ENCODE data around the gene CAPN12. TPM values are rescaled to one million over a fixed set of nuclear protein-coding genes. Genes with fewer than 3 reads are reported as not detected.

Gene CAPN12
- total and polyA plus RNA-seq, 10 donors = 9.0 to 33.3 (median 16.0) TPM

GRCh38 chr19:38684862-38685665, 59.2 kb downstream of the CAPN12 start:
- 80 to 95% (median 84%) methylated on average over 11 to 15 of the region's 15 CpGs for WGBS, 5 donors
- TF ChIP-seq POLR2AphosphoS5 (IDR thresholded peaks at IDR 0.05) (peak in 1 of 3 donors; percentile 17), POLR2A (IDR thresholded peaks at IDR 0.05) (no peak), CTCF (IDR thresholded peaks at IDR 0.05 in 8 of 11, conservative IDR thresholded peaks at IDR 0.05 in 3 of 11) (no peak)
- Histone ChIP-seq H3K27me3 (replicated peaks in 1 of 7) (no peaks in the 10 kb centered on the region), H3K4me3 (no peak overlapping the region), H3K27ac (peak overlapping the region; percentile 51 to 91 (median 82)), H3K9me3 (no peaks in the 10 kb centered on the region), H3K4me1 (peaks cover 63 to 100% (median 94%) of the 10 kb centered on the region in 6 donors), H3K36me3 (peaks cover 0 to 19% (median 0%) of the 10 kb centered on the region in 6 donors)
- intact Hi-C loops (cut with DNase I; ENCODE audit: low total_unique reads) = no loop called here
- DNase-seq = no peak

DNA sequence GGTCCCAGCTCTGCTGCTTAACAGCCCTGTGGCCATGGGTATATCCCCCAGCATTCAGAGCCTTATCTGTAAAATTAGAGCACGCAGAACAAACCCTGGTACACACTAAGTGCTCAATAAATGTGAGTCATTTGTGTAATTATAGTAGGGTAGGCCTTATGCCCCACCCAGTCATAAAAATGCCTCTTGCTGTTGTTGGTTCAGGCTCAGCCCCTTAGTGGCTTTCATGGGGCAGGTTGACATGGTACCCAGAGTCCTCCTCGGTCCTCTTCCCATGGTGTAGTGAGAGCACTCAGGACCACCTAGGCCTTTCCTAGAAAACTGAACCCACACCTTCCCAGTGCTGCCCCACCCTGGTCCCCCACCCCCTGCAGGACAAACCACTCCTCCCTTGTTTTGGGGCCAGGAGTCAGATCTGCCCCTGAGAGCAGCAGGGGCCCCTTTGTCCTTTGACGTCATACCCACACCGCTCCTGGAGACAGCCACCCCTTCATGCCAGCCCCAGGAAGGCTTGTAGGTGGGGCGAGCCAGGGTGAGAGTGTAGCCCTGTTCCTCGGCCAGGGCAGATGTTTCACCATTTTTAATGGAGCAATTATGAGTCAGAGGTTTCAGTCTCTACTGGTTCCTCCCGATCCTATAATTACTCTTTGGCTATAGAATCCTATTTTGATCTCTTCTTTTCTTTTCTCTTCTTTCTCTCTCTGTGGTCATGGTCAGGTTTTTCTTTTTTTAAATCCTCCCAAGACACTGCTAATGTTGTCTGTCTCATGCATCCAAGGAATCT, 60.0 kb downstream of the CAPN12 start:
- no peak for TF ChIP-seq POLR2A (IDR thresholded peaks at IDR 0.05)
- TF ChIP-seq POLR2AphosphoS5 (IDR thresholded peaks at IDR 0.05) = peak in 1 of 3 donors; percentile 45
- no peak for TF ChIP-seq CTCF (IDR thresholded peaks at IDR 0.05 in 8 of 11, conservative IDR thresholded peaks at IDR 0.05 in 3 of 11)
- peak overlapping the region in 1 of 8 donors; percentile 2 for H3K4me3 ChIP-seq
- peak overlapping the region; percentile 51 to 91 (median 82) for H3K27ac ChIP-seq
- intact Hi-C loops (cut with DNase I; ENCODE audit: low total_unique reads) = no loop called here
- 43 to 56% (median 45%) methylated on average over 7 of the region's 7 CpGs for WGBS, 5 donors
- DNase-seq = no peak
- H3K9me3 ChIP-seq = no peaks in the 10 kb centered on the region
- H3K4me1 ChIP-seq = peaks cover 69 to 100% (median 97%) of the 10 kb centered on the region in 6 donors
- H3K27me3 ChIP-seq (replicated peaks in 1 of 7) = no peaks in the 10 kb centered on the region
- peaks cover 0 to 20% (median 0%) of the 10 kb centered on the region in 6 donors for H3K36me3 ChIP-seq

- peaks cover 0 to 28% (median 0%) of the 10 kb centered on the region in 6 donors for H3K36me3 ChIP-seq
- TF ChIP-seq POLR2A (IDR thresholded peaks at IDR 0.05) (no peak), POLR2AphosphoS5 (IDR thresholded peaks at IDR 0.05) (peak; percentile 24 to 54 (median 35))
- no peaks in the 10 kb centered on the region for H3K9me3 ChIP-seq
- peaks cover 69 to 100% (median 98%) of the 10 kb centered on the region in 6 donors for H3K4me1 ChIP-seq
- H3K4me3 ChIP-seq = peak overlapping the region in 1 of 8 donors; percentile 2
- peak overlapping the region; percentile 51 to 91 (median 82) for H3K27ac ChIP-seq
- H3K27me3 ChIP-seq (replicated peaks in 1 of 7) = no peaks in the 10 kb centered on the region
- peak; percentile 86 for DNase-seq
- WGBS, 5 donors = 29 to 48% (median 36%) methylated on average over 8 to 10 of the region's 10 CpGs
- intact Hi-C loops (cut with DNase I; ENCODE audit: low total_unique reads) = no loop called here
Observed at GRCh38 chr19:38683393-38684077, 60.7 kb downstream of the CAPN12 start.

GRCh38 chr19:38682872-38683392, 61.3 kb downstream of the CAPN12 start:
- no peak overlapping the region for H3K4me3 ChIP-seq

More at GRCh38 chr19:38682872-38683392, 61.3 kb downstream of the CAPN12 start:
- TF ChIP-seq POLR2AphosphoS5 (IDR thresholded peaks at IDR 0.05) = no peak
- no peak for TF ChIP-seq POLR2A (IDR thresholded peaks at IDR 0.05)
- TF ChIP-seq CTCF (IDR thresholded peaks at IDR 0.05 in 8 of 11, conservative IDR thresholded peaks at IDR 0.05 in 3 of 11) = no peak
- Histone ChIP-seq H3K4me1 (peaks cover 68 to 100% (median 98%) of the 10 kb centered on the region in 6 donors), H3K36me3 (peaks cover 0 to 29% (median 0%) of the 10 kb centered on the region in 6 donors), H3K27ac (peak overlapping the region; percentile 51 to 91 (median 82)), H3K9me3 (no peaks in the 10 kb centered on the region), H3K27me3 (replicated peaks in 1 of 7) (no peaks in the 10 kb centered on the region)
- WGBS, 5 donors = 85 to 91% (median 86%) methylated on average over 6 to 7 of the region's 7 CpGs
- intact Hi-C loops (cut with DNase I; ENCODE audit: low total_unique reads) = no loop called here
- DNase-seq = no peak
